HCT116 (cell line): ENCODE measurements around the gene COPS2. TPM values are rescaled to one million over a fixed set of nuclear protein-coding genes. Genes with fewer than 3 reads are reported as not detected.

Experiments used
- ATAC-seq: fragments of 200-7000 bp; cut with Tn5 transposase; 2 replicates; pipeline ENCODE4 v1.9.1; 2020; ENCODE audit warnings: mild to moderate bottlenecking, moderate library complexity
- BruUV-seq: library from RNA; stranded (reverse); fragments of 400-500 nt; replicated peaks from 2 replicates; lab custom pipeline; 2021; lab: Mats Ljungman, UMichigan
- CTCF ChIA-PET: fragments of 300-600 bp; sonication (Branson Sonifier 250); formaldehyde crosslinking; loops from one replicate; lab custom pipeline; 2021; ENCODE audit warnings: antibody characterized with exemption; lab: Charles Lee
- POLR2A ChIA-PET: fragments of 300-600, 350-600 bp; sonication (Branson Sonifier 250); formaldehyde crosslinking; loops from one replicate; lab custom pipeline; 2021; ENCODE audit warnings: antibody characterized with exemption; lab: Charles Lee
- RAD21 ChIA-PET, 2 experiments: fragments of 300-600 bp; sonication (Branson Sonifier 250); formaldehyde crosslinking; loops; one replicate each; lab custom pipeline; 2023; ENCODE audit warnings: low total read pairs in 2 of 2; ENCODE audit not compliant: uncharacterized antibody in 2 of 2, unreplicated experiment in 2 of 2, low non-redundant PET in 1 of 2; lab: Charles Lee
- DNase-seq: peaks from one replicate; pipeline ENCODE4 v3.0.0-alpha.2; 2010; ENCODE audit warnings: low read depth, low spot score
- H2AFZ ChIP-seq: fragments of 200-600 bp; shearing (Covaris generic), sonication (generic); 2 replicates; pipeline ENCODE4 v1.6.1; 2017; ENCODE audit warnings: low read depth, mixed run types, mixed read lengths, antibody characterized with exemption, low read length; ENCODE audit not compliant: poor library complexity, severe bottlenecking
- H3K27ac ChIP-seq: 2 replicates; pipeline ENCODE4 v1.5.1; 2012; ENCODE audit warnings: low read depth, low read length
- H3K27me3 ChIP-seq: fragments of 200-600 bp; sonication (generic); 2 replicates; pipeline ENCODE4 v1.6.1; 2016; ENCODE audit warnings: mixed run types, low read length, mixed read lengths; ENCODE audit not compliant: insufficient read depth
- H3K36me3 ChIP-seq, 2 experiments: fragments of 200-500 bp in 1 of 2; fragments of 200-600 bp in 1 of 2; sonication (Bioruptor generic) in 1 of 2; sonication (generic) in 1 of 2; 2 replicates each; pipeline versions ENCODE4 v1.5.1 to v1.6.1; 2014 to 2016; ENCODE audit warnings: low read length in 2 of 2, inconsistent platforms in 1 of 2, mixed read lengths in 1 of 2, mixed run types in 1 of 2; ENCODE audit not compliant: insufficient read depth in 2 of 2, control insufficient read depth in 1 of 2
- H3K4me1 ChIP-seq, 2 experiments: fragments of 200-600 bp in 1 of 2; sonication (generic) in 1 of 2; 2 replicates each; pipeline versions ENCODE4 v1.5.1 to v1.6.1; 2012 to 2017; ENCODE audit warnings: low read length in 2 of 2, inconsistent platforms in 1 of 2, mild to moderate bottlenecking in 1 of 2, mixed read lengths in 1 of 2, mixed run types in 1 of 2, moderate library complexity in 1 of 2; ENCODE audit not compliant: insufficient read depth in 2 of 2, control insufficient read depth in 1 of 2
- H3K4me2 ChIP-seq: fragments of 200-600 bp; sonication (generic); 2 replicates; pipeline ENCODE4 v1.6.1; 2017; ENCODE audit warnings: mixed run types, low read length, mixed read lengths
- H3K4me3 ChIP-seq, 2 experiments: fragments of 200-600 bp in 1 of 2; sonication (generic) in 1 of 2; replicated peaks in 1 of 2; 2 replicates each; pipeline ENCODE4 v1.5.1; 2011 to 2016; ENCODE audit warnings: low read length in 2 of 2, control low read depth in 1 of 2, low read depth in 1 of 2, mild to moderate bottlenecking in 1 of 2, mixed read lengths in 1 of 2, mixed run types in 1 of 2
- H3K79me2 ChIP-seq: fragments of 200-600 bp; sonication (generic); 2 replicates; pipeline ENCODE4 v1.6.1; 2017; ENCODE audit warnings: mild to moderate bottlenecking, mixed run types, low read length, moderate library complexity, mixed read lengths; ENCODE audit not compliant: insufficient read depth
- H3K9ac ChIP-seq: fragments of 200-600 bp; sonication (generic); 2 replicates; pipeline ENCODE4 v1.6.1; 2016; ENCODE audit warnings: low read length, mixed read lengths
- H3K9me2 ChIP-seq: fragments of 200-600 bp; sonication (generic), shearing (Covaris generic); 2 replicates; pipeline ENCODE4 v1.6.1; 2017; ENCODE audit warnings: mixed run types, mild to moderate bottlenecking, moderate library complexity; ENCODE audit not compliant: insufficient read depth
- H3K9me3 ChIP-seq, 2 experiments: fragments of 200-500 bp in 1 of 2; fragments of 200-600 bp in 1 of 2; sonication (Bioruptor generic) in 1 of 2; sonication (generic) in 1 of 2; 2 replicates each; pipeline ENCODE4 v1.6.1; 2014 to 2017; ENCODE audit warnings: low read length in 2 of 2, mixed read lengths in 2 of 2, inconsistent platforms in 1 of 2, low read depth in 1 of 2, mild to moderate bottlenecking in 1 of 2, mixed run types in 1 of 2, moderate library complexity in 1 of 2; ENCODE audit not compliant: control insufficient read depth in 1 of 2, insufficient read depth in 1 of 2
- H4K20me1 ChIP-seq: fragments of 200-600 bp; sonication (generic), shearing (Covaris generic); 2 replicates; pipeline ENCODE4 v1.6.1; 2017; ENCODE audit warnings: mixed run types, mild to moderate bottlenecking, moderate library complexity; ENCODE audit not compliant: insufficient read depth
- EZH2 ChIP-seq: fragments of 200-600 bp; sonication (generic); IDR thresholded peaks from 2 replicates; pipeline ENCODE4 v1.6.1; 2017; ENCODE audit warnings: antibody characterized with exemption, mixed run types
- EZH2phosphoT487 ChIP-seq: fragments of 200-600 bp; IDR thresholded peaks from 2 replicates; pipeline ENCODE4 v1.6.1; 2018; ENCODE audit warnings: antibody characterized with exemption, borderline replicate concordance
- FOSL1 ChIP-seq: IDR thresholded peaks from 2 replicates; pipeline ENCODE4 v1.6.1; 2012; ENCODE audit warnings: low read depth
- JUND ChIP-seq: IDR thresholded peaks from 2 replicates; pipeline ENCODE4 v1.6.1; 2012
- RAD21 ChIP-seq: IDR thresholded peaks from 2 replicates; pipeline ENCODE4 v1.6.1; 2012; ENCODE audit warnings: low read depth, mild to moderate bottlenecking
- REST ChIP-seq: IDR thresholded peaks from 2 replicates; pipeline ENCODE4 v1.6.1; 2012; ENCODE audit warnings: low read depth
- ZNF274 ChIP-seq: fragments of 200-500 bp; sonication (Bioruptor generic); IDR thresholded peaks from 2 replicates; pipeline ENCODE4 v1.6.1; 2014; ENCODE audit warnings: mild to moderate bottlenecking, low read depth, low read length, inconsistent platforms
- intact Hi-C: fragments of 100-400 bp; cut with micrococcal nuclease; formaldehyde crosslinking; loops from 2 replicates; pipeline ENCODE4 v1.10.0; 2022
- total RNA-seq: library from RNA; stranded (reverse); gene quantifications from one replicate; pipeline ENCODE4 v1.2.1, GENCODE V29; 2021; ENCODE audit not compliant: unreplicated experiment
- TF ChIP-seq, protein P1 (sequence below): IDR thresholded peaks from 2 replicates; pipeline ENCODE4 v1.6.1; 2012
- TF ChIP-seq, protein P2 (sequence below): IDR thresholded peaks from 2 replicates; pipeline ENCODE4 v1.6.1; 2011; ENCODE audit warnings: mild to moderate bottlenecking, low read length, moderate library complexity; ENCODE audit not compliant: insufficient replicate concordance; ENCODE audit errors: extremely low read depth

The COPS2 gene
- total RNA-seq, 1 experiment from 2014 or later: 93.6 TPM

DNA sequence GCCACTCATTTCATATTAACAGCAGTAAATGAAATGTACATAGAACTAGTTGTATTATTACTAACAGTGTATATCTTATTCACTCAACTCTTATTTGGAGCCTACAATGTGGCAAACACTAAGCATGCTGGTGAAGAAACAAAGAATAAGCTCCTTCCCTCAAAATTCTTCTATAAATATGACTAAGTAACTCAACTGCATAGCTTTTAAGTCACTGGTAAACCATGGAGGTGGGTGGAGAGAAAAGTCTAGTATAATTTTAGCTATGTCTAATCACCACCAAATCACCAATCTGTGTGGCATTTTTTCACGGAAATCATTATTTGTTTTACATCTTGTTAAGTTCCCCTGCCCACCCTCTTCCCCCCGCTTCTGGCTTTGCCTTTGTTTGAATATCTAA lies 17.5 kb downstream of the COPS2 start:
- no peak overlapping the region for H3K27ac ChIP-seq
- ChIA-PET RAD21 (no interaction called here), POLR2A (interaction anchor here (1.0 kb wide), 1 partner anchor 12 kb away, joined by 3 read pairs; no protein-coding TSS in a partner anchor), CTCF (interaction anchor here (1.7 kb wide), 1 partner anchor 8 kb away, joined by 12 read pairs; no protein-coding TSS in a partner anchor)
- H2AFZ ChIP-seq: no peak overlapping the region
- no peaks in the 10 kb centered on the region for H3K4me1 ChIP-seq
- no peaks in the 10 kb centered on the region for H3K27me3 ChIP-seq
- peaks cover 5% of the 10 kb centered on the region; the same call in 1 of the 2 replicates for H4K20me1 ChIP-seq
- H3K9ac ChIP-seq: no peak overlapping the region
- H3K4me3 ChIP-seq: no peak overlapping the region
- TF ChIP-seq REST (no peak), JUND (no peak)
- DNase-seq (no peak), ATAC-seq (no peak)
- no peaks in the 10 kb centered on the region for H3K9me2 ChIP-seq
- H3K4me2 ChIP-seq: no peak overlapping the region
- H3K36me3 ChIP-seq: peaks cover 51 to 61% of the 10 kb centered on the region in 2 experiments
- intact Hi-C loops: loop anchor here (5.0 kb wide), 1 partner anchor 91 kb away; the partner anchor contains the start of gene SECISBP2L
- no peaks in the 10 kb centered on the region for H3K9me3 ChIP-seq
- BruUV-seq: no TSS peak
- H3K79me2 ChIP-seq: peaks cover 59% of the 10 kb centered on the region

GRCh38 chr15:49135911-49136310 lies 19.5 kb downstream of the COPS2 start:
- no peaks in the 10 kb centered on the region for H3K27me3 ChIP-seq
- no peaks in the 10 kb centered on the region for H3K9me3 ChIP-seq
- BruUV-seq: no TSS peak
- CTCF ChIA-PET: no interaction called here
- no peak overlapping the region for H3K4me2 ChIP-seq
- no peak overlapping the region for H3K27ac ChIP-seq
- RAD21 ChIA-PET: no interaction called here
- no peaks in the 10 kb centered on the region for H3K9me2 ChIP-seq
- no peak overlapping the region for H3K9ac ChIP-seq
- intact Hi-C loops: loop anchor here (5.0 kb wide), 1 partner anchor 89 kb away; the partner anchor contains the start of gene SECISBP2L
- POLR2A ChIA-PET: no interaction called here
- H3K4me3 ChIP-seq: no peak overlapping the region
- DNase-seq (no peak), ATAC-seq (no peak)
- peaks cover 40 to 50% of the 10 kb centered on the region in 2 experiments for H3K36me3 ChIP-seq
- no peaks in the 10 kb centered on the region for H3K4me1 ChIP-seq
- H3K79me2 ChIP-seq: peaks cover 40% of the 10 kb centered on the region
- H2AFZ ChIP-seq: no peak overlapping the region
- H4K20me1 ChIP-seq: 0 out of 2 replicates have a peak, but pooled peaks cover 5% of the 10 kb centered on the region
- TF ChIP-seq ZNF274: no peak
- no peak for TF ChIP-seq EZH2phosphoT487
- TF ChIP-seq EZH2: no peak
- TF ChIP-seq, protein P1, sequence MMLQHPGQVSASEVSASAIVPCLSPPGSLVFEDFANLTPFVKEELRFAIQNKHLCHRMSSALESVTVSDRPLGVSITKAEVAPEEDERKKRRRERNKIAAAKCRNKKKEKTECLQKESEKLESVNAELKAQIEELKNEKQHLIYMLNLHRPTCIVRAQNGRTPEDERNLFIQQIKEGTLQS: no peak
- no peak for TF ChIP-seq RAD21
- TF ChIP-seq REST: no peak
- no peak for TF ChIP-seq FOSL1
- TF ChIP-seq, protein P2, sequence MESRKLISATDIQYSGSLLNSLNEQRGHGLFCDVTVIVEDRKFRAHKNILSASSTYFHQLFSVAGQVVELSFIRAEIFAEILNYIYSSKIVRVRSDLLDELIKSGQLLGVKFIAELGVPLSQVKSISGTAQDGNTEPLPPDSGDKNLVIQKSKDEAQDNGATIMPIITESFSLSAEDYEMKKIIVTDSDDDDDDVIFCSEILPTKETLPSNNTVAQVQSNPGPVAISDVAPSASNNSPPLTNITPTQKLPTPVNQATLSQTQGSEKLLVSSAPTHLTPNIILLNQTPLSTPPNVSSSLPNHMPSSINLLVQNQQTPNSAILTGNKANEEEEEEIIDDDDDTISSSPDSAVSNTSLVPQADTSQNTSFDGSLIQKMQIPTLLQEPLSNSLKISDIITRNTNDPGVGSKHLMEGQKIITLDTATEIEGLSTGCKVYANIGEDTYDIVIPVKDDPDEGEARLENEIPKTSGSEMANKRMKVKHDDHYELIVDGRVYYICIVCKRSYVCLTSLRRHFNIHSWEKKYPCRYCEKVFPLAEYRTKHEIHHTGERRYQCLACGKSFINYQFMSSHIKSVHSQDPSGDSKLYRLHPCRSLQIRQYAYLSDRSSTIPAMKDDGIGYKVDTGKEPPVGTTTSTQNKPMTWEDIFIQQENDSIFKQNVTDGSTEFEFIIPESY: no peak
